GM18858 (cell line): Measurements from ENCODE around the gene TNFRSF1B.

ENCODE experiments used
- ATAC-seq: cut with Tn5 transposase; IDR thresholded peaks from one replicate; pipeline ENCODE4 v1.9.1; 2021; ENCODE audit not compliant: unreplicated experiment

The TNFRSF1B gene

DNA sequence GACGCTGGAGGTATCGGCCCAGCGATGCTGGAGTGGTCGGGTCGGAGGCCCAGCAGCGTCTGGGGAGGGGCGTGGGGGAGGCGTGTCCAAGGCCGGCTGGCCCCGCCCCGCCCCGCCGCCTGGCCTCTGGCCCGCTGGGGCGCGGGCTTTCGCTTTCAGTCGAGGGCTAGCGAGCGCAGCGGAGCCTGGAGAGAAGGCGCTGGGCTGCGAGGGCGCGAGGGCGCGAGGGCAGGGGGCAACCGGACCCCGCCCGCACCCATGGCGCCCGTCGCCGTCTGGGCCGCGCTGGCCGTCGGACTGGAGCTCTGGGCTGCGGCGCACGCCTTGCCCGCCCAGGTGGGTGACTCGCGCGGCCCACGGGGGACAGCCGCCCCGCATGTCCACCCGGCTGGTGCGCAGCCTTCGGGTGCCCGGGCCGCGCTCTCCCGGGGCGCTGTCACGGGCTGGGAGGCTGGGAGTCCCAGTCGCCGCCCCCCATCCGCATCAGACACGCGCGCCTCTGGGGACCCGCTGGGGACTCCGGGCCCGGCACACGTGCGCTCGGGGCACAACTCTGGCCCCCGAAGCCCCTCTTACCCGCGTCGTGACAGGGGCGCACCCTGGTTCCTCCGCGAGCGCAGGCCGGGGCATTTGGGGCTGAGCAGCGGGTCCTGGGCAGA is at the start of gene TNFRSF1B:
TNFRSF1B (plus strand) TSS at position 158 of the 659 bp plus-strand sequence; CDS start at position 259, 101 bp downstream.
- ATAC-seq = no peak

DNA sequence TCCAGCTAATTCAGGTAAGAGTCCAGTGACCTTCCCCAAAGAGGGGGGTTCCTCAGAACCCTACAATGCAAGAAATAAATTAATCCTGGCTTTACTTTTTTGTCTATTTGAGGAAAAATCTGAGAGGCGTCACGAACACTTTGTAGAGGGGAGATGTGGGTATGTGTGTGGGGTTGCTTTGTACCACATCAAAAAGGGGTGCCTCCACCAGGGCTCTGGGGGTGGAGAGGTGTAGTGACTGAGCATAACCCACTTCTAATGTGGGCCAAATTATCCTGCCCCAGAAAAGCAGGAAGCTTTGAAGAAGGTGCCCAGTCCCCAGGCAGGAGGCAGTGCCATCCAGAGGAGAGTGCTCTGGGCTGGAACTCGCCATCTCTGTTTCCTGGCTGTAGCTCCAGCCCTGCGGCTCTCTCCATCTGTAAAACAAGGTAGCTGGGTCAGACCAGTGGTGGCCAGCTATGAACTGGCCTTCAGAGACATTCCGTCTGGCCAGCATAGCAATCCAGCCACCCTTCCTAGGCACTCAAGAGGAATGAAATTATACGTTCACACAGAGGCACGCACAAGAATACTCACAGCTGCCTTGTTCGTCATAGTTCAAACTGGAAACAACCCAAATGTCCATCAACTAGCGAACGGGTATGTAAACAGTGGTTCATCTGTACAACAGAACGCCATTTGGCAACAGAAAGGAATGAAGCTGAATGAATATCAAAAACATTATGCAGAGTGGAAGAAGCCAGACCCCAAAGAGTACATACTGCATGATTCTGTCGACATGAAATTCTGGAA is 45.4 kb upstream of the TNFRSF1B start:
- ATAC-seq = no peak

DNA sequence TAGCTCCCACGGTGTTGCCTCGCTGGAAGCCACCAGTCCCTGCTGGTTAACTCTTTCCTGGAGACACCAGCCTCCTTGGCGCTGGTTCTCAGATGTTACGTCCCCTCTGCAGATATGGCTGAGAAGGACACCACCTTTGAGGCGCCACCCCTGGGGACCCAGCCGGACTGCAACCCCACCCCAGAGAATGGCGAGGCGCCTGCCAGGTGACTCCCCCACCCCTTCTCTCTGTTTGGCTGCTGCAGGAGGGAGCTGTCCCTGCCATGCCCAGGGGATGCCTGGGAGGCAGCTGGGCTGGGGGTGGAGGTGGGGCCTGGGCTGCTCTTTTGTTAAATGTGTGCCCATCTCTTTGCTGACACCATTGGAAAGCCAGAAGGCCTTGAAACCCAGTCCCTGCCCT is 43.6 kb upstream of the TNFRSF1B start:
- no peak for ATAC-seq

DNA sequence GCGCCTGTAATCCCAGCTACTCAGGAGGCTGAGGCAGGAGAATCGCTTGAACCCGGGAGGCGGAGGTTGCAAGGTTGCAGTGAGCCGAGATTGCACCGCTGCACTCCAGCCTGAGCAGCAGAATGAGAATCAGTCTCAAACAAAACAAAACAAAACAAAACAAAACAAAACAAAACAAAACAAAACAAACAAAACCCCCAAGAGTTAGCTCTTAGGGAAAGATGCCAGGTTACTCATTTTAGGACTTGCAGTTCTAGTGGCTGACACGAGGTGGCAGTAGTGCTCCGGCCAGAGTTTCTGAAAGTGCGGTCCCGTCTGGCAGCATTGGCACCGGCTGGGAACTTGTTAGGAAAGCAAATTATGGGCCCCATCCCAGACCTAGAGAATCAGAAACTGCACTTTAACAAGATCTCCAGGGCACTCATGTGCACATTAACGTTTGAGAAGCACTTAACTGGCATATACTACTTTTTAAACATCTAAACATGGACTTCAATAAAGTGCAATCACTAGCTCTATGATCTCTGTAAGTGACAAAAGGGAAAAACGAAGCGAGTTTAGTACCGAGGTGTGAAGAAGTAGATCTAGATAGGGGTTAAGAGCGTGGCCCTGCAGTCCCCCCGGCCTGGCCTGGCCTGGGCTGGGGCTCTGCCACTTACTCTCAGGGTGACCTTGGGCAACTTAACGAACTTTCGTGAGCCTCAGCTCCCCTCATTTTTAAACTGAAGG is 41.9 kb upstream of the TNFRSF1B start:
- no peak for ATAC-seq

DNA sequence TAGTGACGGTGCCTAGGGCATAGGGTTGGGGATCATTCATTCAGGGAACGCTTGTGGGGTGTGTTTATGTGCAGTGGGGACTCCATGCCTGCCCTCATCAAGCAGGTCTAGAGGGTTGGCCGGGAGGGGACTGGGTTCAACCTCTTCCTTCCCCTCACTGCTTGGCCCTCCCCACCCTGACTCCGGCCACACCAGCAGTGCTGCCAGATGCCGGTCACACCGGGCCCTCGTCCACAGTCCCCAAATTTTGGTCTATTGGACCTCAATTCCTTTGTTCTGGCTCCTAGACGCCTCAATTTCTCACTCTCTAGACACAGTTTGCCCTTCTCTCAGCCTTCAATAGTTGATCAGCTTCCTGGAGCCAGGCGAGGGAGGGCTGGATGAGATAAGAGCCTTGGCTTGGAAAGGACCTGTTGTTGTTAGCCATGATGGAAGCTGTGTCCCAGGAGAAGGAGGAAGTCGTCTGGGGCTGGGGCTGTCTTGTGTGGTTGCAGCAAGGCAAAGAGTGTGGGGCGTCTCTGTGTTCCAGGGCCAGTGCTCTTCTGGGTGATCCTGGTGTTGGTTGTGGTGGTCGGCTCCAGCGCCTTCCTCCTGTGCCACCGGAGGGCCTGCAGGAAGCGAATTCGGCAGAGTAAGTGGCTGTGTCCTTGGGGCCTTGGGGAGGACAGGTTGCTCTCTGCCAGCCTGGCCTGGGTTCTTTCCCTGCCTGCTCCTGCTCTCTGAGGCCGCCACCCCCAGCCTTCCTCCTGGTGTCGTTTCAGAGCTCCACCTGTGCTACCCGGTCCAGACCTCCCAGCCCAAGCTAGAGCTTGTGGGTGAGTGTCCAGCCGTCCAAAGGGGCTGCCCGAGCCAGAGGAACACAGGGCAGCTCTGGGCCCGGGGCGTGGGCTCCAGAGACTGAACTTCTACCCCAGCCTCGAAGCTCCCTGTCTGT is 41.1 kb upstream of the TNFRSF1B start:
- no peak for ATAC-seq

DNA sequence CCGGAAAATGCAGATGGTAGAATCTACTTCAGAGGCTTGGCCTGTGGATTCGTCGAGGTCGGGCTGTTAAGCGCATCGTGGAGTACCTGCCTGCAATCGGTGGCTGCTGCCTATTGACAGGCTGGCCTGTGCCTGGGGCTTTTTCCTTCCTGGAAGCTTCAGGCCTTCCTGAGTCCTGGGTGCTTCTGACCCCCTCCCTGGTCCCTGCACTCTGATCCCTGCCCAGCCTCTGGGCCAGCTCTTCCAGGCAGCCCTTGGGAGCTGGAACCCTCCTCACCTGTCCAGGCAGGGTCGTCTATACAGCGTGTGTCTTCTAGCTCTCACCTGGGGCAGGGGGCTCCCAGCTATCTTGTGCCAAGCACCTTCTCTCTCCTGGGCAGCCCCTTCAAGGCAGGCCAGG is 40.0 kb upstream of the TNFRSF1B start:
- no peak for ATAC-seq

DNA sequence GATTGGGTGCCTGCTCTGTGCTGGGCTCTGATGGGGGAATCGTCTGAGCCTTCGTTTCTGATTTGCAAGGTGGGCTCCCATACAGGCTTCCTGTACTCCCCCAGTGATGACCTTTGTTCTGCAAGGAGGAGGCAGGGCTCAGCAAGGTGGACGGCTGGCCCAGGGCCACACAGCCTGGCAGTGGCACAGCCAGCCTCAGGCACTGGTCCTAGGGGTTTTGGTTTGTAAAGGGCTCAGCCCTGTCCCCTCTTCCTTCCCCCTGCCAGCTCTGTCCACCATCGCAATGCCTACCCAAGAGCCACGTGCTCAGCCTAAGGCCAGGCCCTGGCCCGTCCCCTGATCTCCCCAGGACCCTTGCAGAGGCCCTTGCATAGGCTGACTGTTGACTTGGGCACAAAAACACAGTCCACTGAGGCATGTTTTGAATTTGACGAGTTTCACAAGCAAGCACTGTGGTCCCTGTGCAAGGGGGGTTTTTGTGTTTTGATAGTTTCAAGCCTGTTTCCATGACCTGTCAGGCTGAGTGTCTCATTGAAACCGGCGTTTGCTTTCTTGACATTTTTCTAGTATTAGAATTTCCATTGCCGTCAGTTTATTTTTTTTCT is 39.5 kb upstream of the TNFRSF1B start:
- no peak for ATAC-seq

DNA sequence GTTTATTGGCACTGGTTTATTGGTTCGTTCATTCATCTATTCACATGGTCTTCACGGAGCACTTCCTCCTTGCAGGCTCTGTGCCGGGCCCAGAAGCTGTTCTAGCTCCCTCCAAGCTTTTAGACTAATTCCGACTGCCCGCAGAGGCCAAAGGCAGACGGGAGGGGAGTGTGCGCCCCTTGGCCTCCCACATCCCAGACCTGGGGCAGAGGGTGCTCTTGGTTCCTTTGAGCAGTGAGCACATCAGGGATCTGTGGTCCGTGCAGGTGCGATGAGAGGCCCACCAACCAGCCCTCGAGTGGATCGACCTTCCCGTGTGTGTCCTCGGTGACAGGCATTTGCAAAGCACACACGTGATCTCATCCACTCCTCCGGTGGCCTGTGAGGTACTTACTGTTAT is 38.7 kb upstream of the TNFRSF1B start:
- no peak for ATAC-seq

DNA sequence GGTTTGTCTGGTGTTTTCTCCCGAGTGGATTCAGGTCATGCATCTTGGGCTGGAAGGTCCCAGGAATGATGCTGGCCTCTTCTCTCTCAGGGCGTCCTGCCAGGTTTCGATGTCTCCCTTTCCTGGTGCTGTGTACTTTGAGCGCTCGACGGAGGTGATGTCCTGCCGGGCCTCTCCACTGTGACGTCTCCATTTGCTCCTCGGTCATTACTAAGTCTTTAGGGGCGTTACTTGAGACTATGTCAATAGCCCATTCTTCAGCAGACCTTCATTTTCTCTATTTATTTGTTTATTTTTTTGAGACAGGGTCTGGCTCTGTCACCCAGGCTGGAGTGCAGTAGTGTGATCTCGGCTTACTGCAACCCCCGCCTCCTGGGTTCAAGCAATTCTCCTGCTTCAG is 37.2 kb upstream of the TNFRSF1B start:
- no peak for ATAC-seq

DNA sequence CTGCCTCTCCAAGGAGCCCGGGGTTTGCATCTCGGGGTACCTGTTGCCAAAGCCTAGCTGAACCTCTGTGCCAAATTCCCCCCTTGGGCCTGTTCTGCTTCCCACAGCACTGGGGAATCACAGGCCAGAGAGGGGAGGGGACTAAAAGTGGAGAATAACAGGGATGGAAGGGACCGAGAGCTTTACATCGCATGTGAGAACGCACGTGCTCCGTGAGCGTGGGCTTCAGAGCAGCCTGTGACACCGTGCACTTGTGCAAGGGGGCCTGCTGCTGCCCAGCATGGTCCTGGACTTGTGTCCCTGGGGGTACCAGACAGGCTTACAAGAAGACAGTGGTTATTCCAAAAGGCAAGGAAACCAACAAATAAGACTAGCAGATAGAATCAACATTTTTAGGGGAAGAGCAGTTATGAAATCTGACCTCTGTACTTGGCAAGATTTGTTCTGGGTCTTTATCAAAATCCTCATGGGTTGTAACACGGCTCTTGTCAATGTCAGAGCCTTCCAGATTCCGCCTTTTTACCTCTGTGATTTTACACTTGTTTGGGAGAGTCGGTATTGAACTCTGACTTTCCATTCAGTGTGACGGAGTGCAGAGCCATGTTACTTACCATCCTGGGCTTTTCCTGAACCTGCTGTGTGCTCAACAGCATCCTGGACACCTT is 36.2 kb upstream of the TNFRSF1B start:
- ATAC-seq = no peak

DNA sequence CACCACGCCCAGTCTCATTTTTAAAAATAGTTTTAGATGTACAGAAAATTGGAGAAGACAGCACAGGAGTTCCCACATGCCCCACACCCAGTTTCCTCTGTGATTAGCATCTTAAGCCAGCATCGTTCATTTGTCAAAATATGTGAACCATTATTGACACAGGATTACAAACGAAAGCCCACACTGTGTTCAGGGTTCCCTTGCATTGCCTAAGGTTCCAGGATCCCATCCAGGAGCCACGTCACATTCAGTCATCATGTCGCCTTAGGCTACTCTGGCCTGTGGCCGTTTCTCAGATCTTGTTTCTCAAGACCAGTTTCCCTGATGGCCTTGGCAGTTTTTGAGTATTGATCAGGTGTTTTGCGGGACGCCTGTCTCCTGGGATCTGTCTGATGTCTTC is 34.7 kb upstream of the TNFRSF1B start:
- no peak for ATAC-seq

DNA sequence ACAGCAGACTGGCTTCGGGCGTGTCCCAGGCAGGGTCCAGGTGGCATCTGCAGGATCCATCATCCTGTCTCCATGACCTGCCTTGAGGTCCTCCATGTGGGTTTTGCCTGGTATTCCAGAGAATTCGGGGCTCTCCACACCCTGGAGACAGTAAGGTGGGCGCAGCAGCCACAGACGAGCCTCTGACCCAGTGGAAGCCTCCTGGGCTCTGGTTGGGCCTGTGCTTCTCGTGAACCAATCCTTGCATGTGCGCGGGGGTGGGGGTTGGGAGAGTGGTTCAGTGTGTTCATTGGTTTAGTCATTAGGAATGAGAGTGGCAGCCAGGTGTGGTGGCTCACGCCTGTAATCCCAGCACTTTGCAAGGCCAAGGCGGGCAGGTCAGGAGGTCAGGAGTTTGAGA is 32.1 kb upstream of the TNFRSF1B start:
- no peak for ATAC-seq

DNA sequence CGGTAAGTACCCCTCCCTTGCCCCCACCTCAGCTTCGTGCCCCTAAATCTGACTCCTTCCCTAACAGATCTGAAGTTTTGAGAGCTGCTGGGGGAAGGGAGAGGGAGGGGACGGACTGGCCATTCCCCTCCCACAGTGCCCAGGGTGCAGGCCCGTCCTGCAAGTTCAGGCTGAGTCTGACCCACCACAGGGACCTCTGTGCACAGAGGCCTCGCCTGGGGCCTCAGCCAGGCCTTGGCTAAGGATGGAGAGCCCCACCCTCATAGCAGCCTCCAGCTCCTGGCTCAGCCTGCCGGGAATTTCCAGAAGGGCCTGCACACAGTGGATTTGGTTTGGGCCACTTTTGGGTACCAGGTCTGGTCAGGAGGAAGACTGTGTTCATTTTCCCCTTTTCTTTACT is 31.2 kb upstream of the TNFRSF1B start:
- no peak for ATAC-seq

DNA sequence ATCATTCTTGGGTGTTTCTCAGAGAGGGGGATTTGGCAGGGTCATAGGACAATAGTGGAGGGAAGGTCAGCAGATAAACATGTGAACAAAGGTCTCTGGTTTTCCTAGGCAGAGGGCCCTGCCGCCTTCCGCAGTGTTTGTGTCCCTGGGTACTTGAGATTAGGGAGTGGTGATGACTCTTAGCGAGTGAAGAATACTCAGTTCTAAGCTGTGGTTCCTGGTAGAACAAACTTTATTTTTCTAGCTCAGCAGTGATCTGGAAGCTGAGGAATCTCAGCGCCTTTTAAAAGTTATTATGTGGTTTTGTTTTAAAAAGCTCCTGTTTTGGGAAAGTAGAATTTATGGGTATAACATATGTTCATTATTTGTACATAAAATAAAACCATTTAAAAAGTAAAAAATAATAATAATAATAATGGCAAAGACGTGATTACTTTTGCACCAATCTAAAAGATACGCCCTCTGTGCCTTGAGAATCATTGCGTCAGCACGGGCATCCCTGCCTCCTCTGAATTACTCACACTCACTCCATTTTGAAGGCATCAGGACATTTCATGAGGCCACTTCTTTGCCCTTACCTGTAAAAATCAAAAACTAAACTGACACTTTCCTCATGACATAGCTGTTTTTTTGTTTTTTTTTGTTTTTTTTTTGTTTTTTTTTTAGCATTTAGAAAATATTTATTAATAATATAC is 29.7 kb upstream of the TNFRSF1B start:
- ATAC-seq = no peak

DNA sequence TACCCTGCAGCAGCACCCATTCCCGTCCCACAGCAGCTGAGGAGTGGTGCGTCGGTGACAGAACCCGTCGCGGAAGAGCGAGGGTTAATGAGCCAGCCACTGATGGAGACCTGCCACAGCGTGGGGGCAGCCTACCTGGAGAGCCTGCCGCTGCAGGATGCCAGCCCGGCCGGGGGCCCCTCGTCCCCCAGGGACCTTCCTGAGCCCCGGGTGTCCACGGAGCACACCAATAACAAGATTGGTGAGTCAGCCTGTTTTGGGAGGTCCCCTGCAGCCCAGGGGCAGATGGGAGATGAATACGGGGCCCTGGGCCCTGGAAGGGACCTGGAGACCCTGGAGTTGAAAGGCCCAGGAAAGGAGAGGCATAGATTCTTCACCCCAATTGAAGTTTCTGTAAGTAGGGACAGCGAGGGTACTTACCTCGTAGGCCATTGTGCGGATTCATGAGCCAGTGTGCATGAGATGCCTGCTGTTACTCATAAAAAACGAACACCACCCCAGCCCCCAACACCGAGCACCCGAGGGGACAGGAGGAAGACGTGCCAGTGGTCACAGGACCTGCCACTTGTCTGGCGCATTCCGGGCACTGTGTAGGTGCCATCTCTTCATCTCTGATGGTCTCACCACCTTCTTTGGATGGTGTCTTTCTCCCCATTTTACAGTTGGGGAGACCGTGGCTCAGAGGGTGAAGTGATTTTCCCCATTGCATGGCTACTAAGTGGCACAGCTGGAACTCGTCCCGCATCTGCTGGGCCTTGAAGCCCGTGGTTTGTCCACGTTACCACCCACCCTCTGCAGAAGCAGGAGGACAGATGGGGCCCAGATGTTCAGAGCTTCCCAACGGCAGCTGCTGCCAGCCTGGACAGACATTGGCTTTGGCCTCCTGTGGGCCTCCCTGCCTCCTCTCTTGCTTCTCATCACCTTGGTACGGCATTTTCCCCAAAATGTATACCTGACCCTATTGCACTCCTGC is 28.3 kb upstream of the TNFRSF1B start:
- no peak for ATAC-seq

DNA sequence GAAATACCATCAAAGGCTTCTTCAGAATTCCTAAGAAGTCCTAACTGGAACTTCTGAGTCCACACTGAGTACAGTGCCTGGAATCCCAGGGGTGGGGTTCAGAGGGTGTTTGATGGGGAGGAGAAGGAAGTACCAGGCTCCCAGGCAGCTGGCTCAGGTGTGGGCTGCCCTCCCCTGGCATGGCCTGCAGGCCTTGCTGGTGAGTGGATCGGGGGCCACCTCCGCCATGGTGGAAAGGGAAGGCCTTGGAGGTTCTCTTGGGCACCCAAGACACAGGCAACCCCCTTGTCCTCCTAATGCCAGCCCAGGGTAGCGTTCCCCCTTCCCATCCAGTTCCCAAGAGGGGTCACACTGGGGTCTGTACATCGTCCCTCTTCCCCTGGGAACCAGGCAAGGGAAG is 26.8 kb upstream of the TNFRSF1B start:
- no peak for ATAC-seq

DNA sequence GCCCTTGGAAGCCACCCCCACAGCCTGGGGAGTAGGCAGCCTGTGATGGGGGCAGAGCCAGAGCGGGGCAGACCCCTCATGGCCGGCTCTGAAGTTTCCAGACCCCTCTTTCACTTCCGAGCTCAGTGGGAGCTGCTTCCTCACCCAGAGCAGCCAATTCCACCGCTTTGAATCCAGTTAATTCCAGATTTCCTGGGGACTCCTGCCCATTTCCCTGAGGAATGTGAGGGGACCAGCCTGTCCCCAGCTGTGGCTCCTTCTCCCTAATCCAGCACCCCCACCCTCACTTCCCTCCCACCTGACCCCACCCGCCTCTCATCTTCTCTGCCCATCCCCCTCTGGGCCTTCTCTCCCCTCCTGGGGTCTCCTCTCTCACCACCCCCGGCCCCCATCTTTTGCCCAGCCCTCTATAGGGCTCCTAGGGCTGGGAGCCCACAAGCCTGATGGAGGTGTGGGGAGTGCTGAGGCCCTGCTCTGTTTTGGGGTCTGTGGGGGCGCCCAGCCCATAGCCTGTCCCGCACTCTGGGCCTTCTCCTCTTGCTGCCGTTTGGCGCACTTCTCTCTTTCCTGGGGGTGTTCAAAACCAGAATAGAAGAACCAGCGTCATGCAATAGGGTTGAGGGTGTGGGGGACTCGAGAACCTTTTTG is 26.2 kb upstream of the TNFRSF1B start:
- no peak for ATAC-seq
